Measurements from ENCODE around the gene PITPNM1. TPM values are rescaled to one million over a fixed set of nuclear protein-coding genes. Genes with fewer than 3 reads are reported as not detected.

PITPNM1 gene
- total RNA-seq, 6 experiments from 2014 or later = 8.6 to 21.3 (median 15.0) TPM

- ATAC-seq (peak in 1 of 4 donors; percentile 10), DNase-seq (no peak)
- intact Hi-C loops (cut with DNase I) = no loop called here
- Histone ChIP-seq H3K4me1 (peaks cover 0 to 26% (median 3%) of the 10 kb centered on the region in 4 donors), H3K36me3 (no peaks in the 10 kb centered on the region), H3K27me3 (no peaks in the 10 kb centered on the region), H3K4me3 (no peak overlapping the region), H3K9me3 (no peaks in the 10 kb centered on the region), H3K27ac (peak overlapping the region; percentile 6 to 72 (median 54))
- no peak for TF ChIP-seq CTCF (IDR thresholded peaks at IDR 0.05)
- WGBS (ENCODE audit: insufficient coverage, low coverage, low lambda C conversion rate, missing lambda C conversion rate) = 65% methylated on average over 6 of the region's 10 CpGs
Observed at GRCh38 chr11:67544616-67545242, 39.6 kb upstream of the PITPNM1 start.

GRCh38 chr11:67543585-67543984, 38.4 kb upstream of the PITPNM1 start:
- intact Hi-C loops (cut with DNase I) = no loop called here
- WGBS (ENCODE audit: insufficient coverage, low coverage, low lambda C conversion rate, missing lambda C conversion rate) = no CpG with 5 or more reads among the region's 2 CpGs
- Histone ChIP-seq H3K4me3 (no peak overlapping the region), H3K36me3 (no peaks in the 10 kb centered on the region), H3K27ac (no peak overlapping the region), H3K27me3 (no peaks in the 10 kb centered on the region), H3K4me1 (peaks cover 0 to 17% (median 3%) of the 10 kb centered on the region in 4 donors), H3K9me3 (no peaks in the 10 kb centered on the region)
- DNase-seq (no peak), ATAC-seq (no peak)
- no peak for TF ChIP-seq CTCF (IDR thresholded peaks at IDR 0.05)
- no peak for TF ChIP-seq POLR2A (IDR thresholded peaks at IDR 0.05)

- peaks cover 0 to 13% (median 3%) of the 10 kb centered on the region in 4 donors for H3K4me1 ChIP-seq
- H3K4me3 ChIP-seq = no peak overlapping the region
- DNase-seq = no peak
- TF ChIP-seq CTCF (IDR thresholded peaks at IDR 0.05) = no peak
- no peak for ATAC-seq
- intact Hi-C loops (cut with DNase I) = no loop called here
- H3K36me3 ChIP-seq = no peaks in the 10 kb centered on the region
- H3K9me3 ChIP-seq = no peaks in the 10 kb centered on the region
- WGBS (ENCODE audit: insufficient coverage, low coverage, low lambda C conversion rate, missing lambda C conversion rate) = 85% methylated on average over 4 of the region's 7 CpGs
- H3K27me3 ChIP-seq = no peaks in the 10 kb centered on the region
- no peak overlapping the region for H3K27ac ChIP-seq
Observed at GRCh38 chr11:67542971-67543370, 37.8 kb upstream of the PITPNM1 start.

- no peaks in the 10 kb centered on the region for H3K9me3 ChIP-seq
- TF ChIP-seq CTCF (IDR thresholded peaks at IDR 0.05) = no peak
- intact Hi-C loops (cut with DNase I) = no loop called here
- H3K27me3 ChIP-seq = no peaks in the 10 kb centered on the region
- no peak for DNase-seq
- ATAC-seq = no peak
- H3K36me3 ChIP-seq = no peaks in the 10 kb centered on the region
- 50% methylated on average over 3 of the region's 3 CpGs for WGBS (ENCODE audit: insufficient coverage, low coverage, low lambda C conversion rate, missing lambda C conversion rate)
- H3K4me3 ChIP-seq = no peak overlapping the region
- H3K4me1 ChIP-seq = peaks cover 0 to 13% (median 3%) of the 10 kb centered on the region in 4 donors
- H3K27ac ChIP-seq = no peak overlapping the region
Observed at GRCh38 chr11:67542169-67542568, 37.0 kb upstream of the PITPNM1 start.

- no peaks in the 10 kb centered on the region for H3K27me3 ChIP-seq
- DNase-seq = no peak
- H3K9me3 ChIP-seq = no peaks in the 10 kb centered on the region
- no peaks in the 10 kb centered on the region for H3K36me3 ChIP-seq
- intact Hi-C loops (cut with DNase I) = no loop called here
- no peak overlapping the region for H3K4me3 ChIP-seq
- no peak for ATAC-seq
- TF ChIP-seq POLR2A (IDR thresholded peaks at IDR 0.05) (no peak), CTCF (IDR thresholded peaks at IDR 0.05) (no peak)
- no peak overlapping the region for H3K27ac ChIP-seq
- no CpG with 5 or more reads among the region's 6 CpGs for WGBS (ENCODE audit: insufficient coverage, low coverage, low lambda C conversion rate, missing lambda C conversion rate)
- peaks cover 0 to 13% (median 3%) of the 10 kb centered on the region in 4 donors for H3K4me1 ChIP-seq
Observed at GRCh38 chr11:67541198-67541597, 36.0 kb upstream of the PITPNM1 start.
